IMR-90 (cell line): ENCODE results near the gene CIBAR2. TPM values are rescaled to one million over a fixed set of nuclear protein-coding genes. Genes with fewer than 3 reads are reported as not detected.

Experiments used
- ATAC-seq: fragments of 200-7000 bp; cut with Tn5 transposase; 2 replicates; pipeline ENCODE4 v1.9.1; 2020; ENCODE audit warnings: low read depth, mild to moderate bottlenecking, moderate library complexity
- BruUV-seq: library from RNA; stranded (reverse); fragments of 400-500 nt; replicated peaks from 2 replicates; lab custom pipeline; 2021; lab: Mats Ljungman, UMichigan
- CTCF ChIA-PET: fragments of 300-600 bp; formaldehyde crosslinking; extraction: SDS; loops from one replicate; lab custom pipeline; 2021; ENCODE audit warnings: antibody characterized with exemption; lab: Yijun Ruan, JAX
- POLR2A ChIA-PET: fragments of 300-600 bp; sonication (Branson Sonifier 250); formaldehyde crosslinking; loops from one replicate; lab custom pipeline; 2022; ENCODE audit warnings: antibody characterized with exemption; ENCODE audit not compliant: unreplicated experiment; lab: Charles Lee
- DNase-seq: peaks from one replicate; pipeline ENCODE4 v3.0.0; 2013
- H2AFZ ChIP-seq: replicated peaks from 2 replicates; pipeline ENCODE3; 2013; ENCODE audit warnings: low read length, mild to moderate bottlenecking; ENCODE audit not compliant: poor library complexity
- H2AK5ac ChIP-seq: 2 replicates; pipeline ENCODE4 v1.6.1; 2013; ENCODE audit warnings: low read depth, low read length, inconsistent platforms
- H2AK9ac ChIP-seq: replicated peaks from 2 replicates; pipeline ENCODE3; 2013; ENCODE audit warnings: mild to moderate bottlenecking, low read depth, low read length, moderate library complexity; ENCODE audit not compliant: poor library complexity
- H2BK120ac ChIP-seq: 2 replicates; pipeline ENCODE4 v1.6.1; 2013; ENCODE audit warnings: low read depth, low read length, inconsistent platforms
- H2BK15ac ChIP-seq: 3 replicates; pipeline ENCODE4 v1.6.1; 2013; ENCODE audit warnings: low read depth, low read length, inconsistent platforms
- H2BK20ac ChIP-seq: 2 replicates; pipeline ENCODE4 v1.6.1; 2013; ENCODE audit warnings: low read depth, mild to moderate bottlenecking, inconsistent platforms, low read length, moderate library complexity
- H2BK5ac ChIP-seq: 2 replicates; pipeline ENCODE4 v1.6.1; 2013; ENCODE audit warnings: mild to moderate bottlenecking, low read depth, low read length, inconsistent platforms; ENCODE audit not compliant: poor library complexity, severe bottlenecking
- H3K14ac ChIP-seq: replicated peaks from 2 replicates; pipeline ENCODE4 v1.6.1; 2013; ENCODE audit warnings: low read depth, low read length, inconsistent platforms
- H3K18ac ChIP-seq: 2 replicates; pipeline ENCODE4 v1.6.1; 2013; ENCODE audit warnings: low read depth, low read length, control low read depth
- H3K23ac ChIP-seq: 2 replicates; pipeline ENCODE4 v1.6.1; 2013; ENCODE audit warnings: low read depth, low read length, inconsistent platforms
- H3K27ac ChIP-seq: 2 replicates; pipeline ENCODE4 v1.5.1; 2013; ENCODE audit warnings: mild to moderate bottlenecking, control low read depth, low read length; ENCODE audit not compliant: insufficient read depth
- H3K27me3 ChIP-seq: 2 replicates; pipeline ENCODE4 v1.6.1; 2013; ENCODE audit warnings: low read length; ENCODE audit not compliant: control insufficient read depth, insufficient read depth
- H3K36me3 ChIP-seq: 2 replicates; pipeline ENCODE4 v1.6.1; 2013; ENCODE audit warnings: low read length, mixed read lengths; ENCODE audit not compliant: control insufficient read depth, insufficient read depth
- H3K4ac ChIP-seq: 2 replicates; pipeline ENCODE4 v1.6.1; 2013; ENCODE audit warnings: low read depth, low read length, inconsistent platforms
- H3K4me1 ChIP-seq: 2 replicates; pipeline ENCODE4 v1.6.1; 2013; ENCODE audit warnings: low read length, mixed read lengths; ENCODE audit not compliant: control insufficient read depth, insufficient read depth
- H3K4me2 ChIP-seq: 2 replicates; pipeline ENCODE4 v1.6.1; 2013; ENCODE audit warnings: low read depth, mild to moderate bottlenecking, control low read depth, low read length, moderate library complexity
- H3K4me3 ChIP-seq: 2 replicates; pipeline ENCODE4 v1.5.1; 2013; ENCODE audit warnings: low read depth, mild to moderate bottlenecking, control low read depth, low read length, moderate library complexity; ENCODE audit not compliant: insufficient read depth
- H3K56ac ChIP-seq: 2 replicates; pipeline ENCODE4 v1.6.1; 2013; ENCODE audit warnings: low read length, inconsistent platforms; ENCODE audit not compliant: insufficient read depth; ENCODE audit errors: extremely low read depth
- H3K79me1 ChIP-seq, 2 experiments: 2 replicates each; pipeline ENCODE4 v1.6.1; 2013; ENCODE audit warnings: low read length in 2 of 2, inconsistent platforms in 1 of 2, low read depth in 1 of 2
- H3K9ac ChIP-seq: 2 replicates; pipeline ENCODE4 v1.6.1; 2013; ENCODE audit warnings: low read depth, low read length, control low read depth
- H3K9me1 ChIP-seq: 2 replicates; pipeline ENCODE4 v1.6.1; 2013; ENCODE audit warnings: low read length, inconsistent platforms; ENCODE audit not compliant: insufficient read depth
- H3K9me3 ChIP-seq: 2 replicates; pipeline ENCODE4 v1.6.1; 2013; ENCODE audit warnings: low read length; ENCODE audit not compliant: control insufficient read depth, insufficient read depth
- H4K20me1 ChIP-seq: 2 replicates; pipeline ENCODE4 v1.6.1; 2013; ENCODE audit warnings: low read length, inconsistent platforms; ENCODE audit not compliant: insufficient read depth
- H4K5ac ChIP-seq: 2 replicates; pipeline ENCODE4 v1.6.1; 2013; ENCODE audit warnings: mild to moderate bottlenecking, low read depth, low read length, control low read depth
- H4K8ac ChIP-seq, 2 experiments: 2 replicates each; pipeline ENCODE4 v1.6.1; 2013; ENCODE audit warnings: low read depth in 2 of 2, low read length in 2 of 2, control low read depth in 1 of 2, inconsistent platforms in 1 of 2
- H4K91ac ChIP-seq: 2 replicates; pipeline ENCODE4 v1.6.1; 2013; ENCODE audit warnings: low read depth, low read length, inconsistent platforms; ENCODE audit not compliant: insufficient read depth
- BHLHE40 ChIP-seq: fragments of 150-350 bp; IDR thresholded peaks from 2 replicates; pipeline ENCODE4 v1.6.1; 2016; ENCODE audit warnings: mild to moderate bottlenecking, low read depth, low read length
- CEBPB ChIP-seq: IDR thresholded peaks from 2 replicates; pipeline ENCODE4 v1.6.1; 2012; ENCODE audit warnings: low read depth, low read length, improper control_type of control experiment
- CHD1 ChIP-seq: IDR thresholded peaks from 2 replicates; pipeline ENCODE4 v1.6.1; 2012; ENCODE audit warnings: low read depth, low read length, improper control_type of control experiment
- FOS ChIP-seq: fragments of 150-350 bp; IDR thresholded peaks from 2 replicates; pipeline ENCODE4 v1.6.1; 2016; ENCODE audit warnings: low read depth, low read length
- MAFK ChIP-seq: IDR thresholded peaks from 2 replicates; pipeline ENCODE4 v1.6.1; 2012; ENCODE audit warnings: low read depth, low read length, improper control_type of control experiment
- MAZ ChIP-seq: IDR thresholded peaks from 2 replicates; pipeline ENCODE4 v1.6.1; 2012; ENCODE audit warnings: low read depth, mild to moderate bottlenecking, low read length, improper control_type of control experiment, moderate library complexity, borderline replicate concordance
- MXI1 ChIP-seq: IDR thresholded peaks from 2 replicates; pipeline ENCODE4 v1.6.1; 2012; ENCODE audit warnings: low read depth, mild to moderate bottlenecking, low read length, moderate library complexity, borderline replicate concordance
- NFE2L2 ChIP-seq: fragments of 150-350 bp; IDR thresholded peaks from 2 replicates; pipeline ENCODE4 v1.6.1; 2016; ENCODE audit warnings: low read depth, mild to moderate bottlenecking, low read length
- POLR2A ChIP-seq: IDR thresholded peaks from 2 replicates; pipeline ENCODE4 v1.6.1; 2012; ENCODE audit warnings: mild to moderate bottlenecking, low read depth, low read length
- RAD21 ChIP-seq: IDR thresholded peaks from 2 replicates; pipeline ENCODE4 v1.6.1; 2012; ENCODE audit warnings: low read length, improper control_type of control experiment
- RCOR1 ChIP-seq: IDR thresholded peaks from 2 replicates; pipeline ENCODE4 v1.6.1; 2012; ENCODE audit warnings: mild to moderate bottlenecking, low read length, improper control_type of control experiment; ENCODE audit not compliant: insufficient replicate concordance
- RFX5 ChIP-seq: IDR thresholded peaks from 2 replicates; pipeline ENCODE4 v1.8.0; 2012; ENCODE audit warnings: low read depth, mild to moderate bottlenecking, low read length, moderate library complexity
- SMC3 ChIP-seq: fragments of 150-350 bp; IDR thresholded peaks from 2 replicates; pipeline ENCODE4 v1.6.1; 2016; ENCODE audit warnings: low read depth, mild to moderate bottlenecking, antibody characterized with exemption, low read length, moderate library complexity
- WGBS, 2 experiments: methylation state at CpG; one replicate each; pipeline versions ENCODE4 v1.1.5 to v1.1.7; 2013; ENCODE audit warnings: missing lambda C conversion rate in 2 of 2; ENCODE audit not compliant: insufficient read length in 1 of 2; ENCODE audit errors: extremely low coverage in 2 of 2; 5-methylcytosine and 5-hydroxymethylcytosine counted together
- dilution Hi-C: fragments of 300-500 bp; cut with HindIII; formaldehyde crosslinking; loops from one replicate; pipeline ENCODE4 v1.14.3; 2018; ENCODE audit warnings: low sequenced_read_pairs; ENCODE audit not compliant: unreplicated experiment
- in situ Hi-C: fragments of 300-500 bp; cut with MboI; formaldehyde crosslinking; loops from 3 replicates; pipeline ENCODE4 v1.14.3; 2019; ENCODE audit warnings: low sequenced_read_pairs, inconsistent platforms, mixed read lengths
- intact Hi-C: fragments of 100-400 bp; cut with micrococcal nuclease; formaldehyde crosslinking; loops from 2 replicates; pipeline ENCODE4 v1.10.0; 2022
- polyA plus RNA-seq, 3 experiments: library from polyadenylated mRNA; depleted of rRNA; stranded (reverse); fragments of >200 nt; gene quantifications; 2 replicates each; pipeline ENCODE4 v1.2.3, GENCODE V29; 2012; ENCODE audit warnings: low replicate concordance in 1 of 3
- total RNA-seq: library from RNA; depleted of rRNA; stranded (reverse); fragments of >200 nt; gene quantifications from 2 replicates; pipeline ENCODE4 v1.2.3, GENCODE V29; 2012
- TF ChIP-seq, protein P1 (sequence below): conservative IDR thresholded peaks from 2 replicates; pipeline ENCODE4 v1.5.1; 2012; ENCODE audit warnings: mild to moderate bottlenecking, low read depth, low read length, improper control_type of control experiment
- TF ChIP-seq, protein P2 (sequence below): fragments of 150-350 bp; IDR thresholded peaks from 2 replicates; pipeline ENCODE4 v1.6.1; 2016; ENCODE audit warnings: low read depth, mild to moderate bottlenecking, low read length, moderate library complexity, borderline replicate concordance
- TF ChIP-seq, protein P3 (sequence below): fragments of 150-350 bp; IDR thresholded peaks from 2 replicates; pipeline ENCODE4 v1.6.1; 2017; ENCODE audit warnings: mild to moderate bottlenecking, antibody characterized with exemption, low read length, low read depth

The CIBAR2 gene
- total and polyA plus RNA-seq, 2 of the 4 experiments (the other 2 are of a cell fraction) = 0.18 to 0.24 TPM

DNA sequence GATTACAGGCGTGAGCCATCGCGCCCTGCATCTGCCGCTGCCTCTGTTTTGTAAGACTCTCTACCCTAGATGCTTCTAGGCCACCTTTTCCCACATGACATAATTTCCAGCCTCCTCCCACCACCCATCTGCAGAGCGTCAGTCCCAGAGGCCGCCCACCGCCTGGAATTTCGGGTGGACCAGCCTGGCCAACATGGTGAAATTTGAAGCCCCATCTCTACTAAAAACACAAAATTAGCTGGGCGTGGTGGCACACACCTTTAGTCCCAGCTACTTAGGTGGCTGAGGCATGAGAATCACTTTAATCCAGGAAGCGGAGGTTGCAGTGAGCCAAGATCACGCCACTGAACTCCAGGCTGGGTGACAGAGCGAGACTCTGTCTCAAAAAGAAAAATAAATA lies 5.1 kb upstream of the CIBAR2 start:
- in situ Hi-C loops (loop anchor here (10.0 kb wide), 1 partner anchor 497 kb away; the partner anchor contains the start of gene GSE1), dilution Hi-C loops (no loop called here), intact Hi-C loops (no loop called here)
- DNase-seq = no peak
- Histone ChIP-seq H3K36me3 (no peaks in the 10 kb centered on the region), H3K4me2 (no peak overlapping the region), H2AK9ac (no peak overlapping the region), H2BK20ac (no peak overlapping the region), H2AFZ (no peak overlapping the region), H4K5ac (no peak overlapping the region), H3K9me1 (no peaks in the 10 kb centered on the region), H2AK5ac (no peak overlapping the region), H2BK120ac (no peak overlapping the region), H3K14ac (no peak overlapping the region), H4K91ac (no peak overlapping the region), H3K23ac (no peak overlapping the region), H3K4me3 (no peak overlapping the region), H3K9ac (no peak overlapping the region), H4K8ac (no peak overlapping the region), H3K27me3 (no peaks in the 10 kb centered on the region), H2BK5ac (no peak overlapping the region), H3K4me1 (no peaks in the 10 kb centered on the region), H3K4ac (no peak overlapping the region), H3K56ac (no peak overlapping the region), H2BK15ac (no peak overlapping the region), H3K18ac (no peak overlapping the region), H4K20me1 (peaks cover 5% of the 10 kb centered on the region), H3K9me3 (no peaks in the 10 kb centered on the region), H3K79me1 (no peaks in the 10 kb centered on the region), H3K27ac (no peak overlapping the region)
- no TSS peak for BruUV-seq
- WGBS, 2 experiments = 86% methylated on average over 4 of the region's 12 CpGs; no CpG with 5 or more reads in 1 of the 2 experiments
- ChIA-PET POLR2A (no interaction called here), CTCF (interaction anchor here (0.6 kb wide), 1 partner anchor 11 kb away, joined by 4 read pairs; no protein-coding TSS in a partner anchor)
- no peak for ATAC-seq
- TF ChIP-seq, protein P1, sequence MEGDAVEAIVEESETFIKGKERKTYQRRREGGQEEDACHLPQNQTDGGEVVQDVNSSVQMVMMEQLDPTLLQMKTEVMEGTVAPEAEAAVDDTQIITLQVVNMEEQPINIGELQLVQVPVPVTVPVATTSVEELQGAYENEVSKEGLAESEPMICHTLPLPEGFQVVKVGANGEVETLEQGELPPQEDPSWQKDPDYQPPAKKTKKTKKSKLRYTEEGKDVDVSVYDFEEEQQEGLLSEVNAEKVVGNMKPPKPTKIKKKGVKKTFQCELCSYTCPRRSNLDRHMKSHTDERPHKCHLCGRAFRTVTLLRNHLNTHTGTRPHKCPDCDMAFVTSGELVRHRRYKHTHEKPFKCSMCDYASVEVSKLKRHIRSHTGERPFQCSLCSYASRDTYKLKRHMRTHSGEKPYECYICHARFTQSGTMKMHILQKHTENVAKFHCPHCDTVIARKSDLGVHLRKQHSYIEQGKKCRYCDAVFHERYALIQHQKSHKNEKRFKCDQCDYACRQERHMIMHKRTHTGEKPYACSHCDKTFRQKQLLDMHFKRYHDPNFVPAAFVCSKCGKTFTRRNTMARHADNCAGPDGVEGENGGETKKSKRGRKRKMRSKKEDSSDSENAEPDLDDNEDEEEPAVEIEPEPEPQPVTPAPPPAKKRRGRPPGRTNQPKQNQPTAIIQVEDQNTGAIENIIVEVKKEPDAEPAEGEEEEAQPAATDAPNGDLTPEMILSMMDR = no peak
- TF ChIP-seq NFE2L2 = no peak
- no peak for TF ChIP-seq MAFK
- TF ChIP-seq RCOR1 = no peak
- no peak for TF ChIP-seq MXI1
- no peak for TF ChIP-seq CHD1
- no peak for TF ChIP-seq POLR2A
- no peak for TF ChIP-seq RAD21
- TF ChIP-seq, protein P2, sequence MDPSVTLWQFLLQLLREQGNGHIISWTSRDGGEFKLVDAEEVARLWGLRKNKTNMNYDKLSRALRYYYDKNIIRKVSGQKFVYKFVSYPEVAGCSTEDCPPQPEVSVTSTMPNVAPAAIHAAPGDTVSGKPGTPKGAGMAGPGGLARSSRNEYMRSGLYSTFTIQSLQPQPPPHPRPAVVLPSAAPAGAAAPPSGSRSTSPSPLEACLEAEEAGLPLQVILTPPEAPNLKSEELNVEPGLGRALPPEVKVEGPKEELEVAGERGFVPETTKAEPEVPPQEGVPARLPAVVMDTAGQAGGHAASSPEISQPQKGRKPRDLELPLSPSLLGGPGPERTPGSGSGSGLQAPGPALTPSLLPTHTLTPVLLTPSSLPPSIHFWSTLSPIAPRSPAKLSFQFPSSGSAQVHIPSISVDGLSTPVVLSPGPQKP = no peak
- TF ChIP-seq SMC3 = no peak
- TF ChIP-seq FOS = no peak
- no peak for TF ChIP-seq BHLHE40
- TF ChIP-seq CEBPB = no peak
- TF ChIP-seq MAZ = no peak
- TF ChIP-seq, protein P3, sequence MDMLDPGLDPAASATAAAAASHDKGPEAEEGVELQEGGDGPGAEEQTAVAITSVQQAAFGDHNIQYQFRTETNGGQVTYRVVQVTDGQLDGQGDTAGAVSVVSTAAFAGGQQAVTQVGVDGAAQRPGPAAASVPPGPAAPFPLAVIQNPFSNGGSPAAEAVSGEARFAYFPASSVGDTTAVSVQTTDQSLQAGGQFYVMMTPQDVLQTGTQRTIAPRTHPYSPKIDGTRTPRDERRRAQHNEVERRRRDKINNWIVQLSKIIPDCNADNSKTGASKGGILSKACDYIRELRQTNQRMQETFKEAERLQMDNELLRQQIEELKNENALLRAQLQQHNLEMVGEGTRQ = no peak
- TF ChIP-seq RFX5 = no peak
